ENCODE measurements around the gene PTPRD. TPM values are rescaled to one million over a fixed set of nuclear protein-coding genes. Genes with fewer than 3 reads are reported as not detected.

Gene PTPRD
- total and polyA plus RNA-seq, 2 of the 4 experiments (the other 2 are of a cell fraction), result 0.07 to 0.18 TPM

DNA sequence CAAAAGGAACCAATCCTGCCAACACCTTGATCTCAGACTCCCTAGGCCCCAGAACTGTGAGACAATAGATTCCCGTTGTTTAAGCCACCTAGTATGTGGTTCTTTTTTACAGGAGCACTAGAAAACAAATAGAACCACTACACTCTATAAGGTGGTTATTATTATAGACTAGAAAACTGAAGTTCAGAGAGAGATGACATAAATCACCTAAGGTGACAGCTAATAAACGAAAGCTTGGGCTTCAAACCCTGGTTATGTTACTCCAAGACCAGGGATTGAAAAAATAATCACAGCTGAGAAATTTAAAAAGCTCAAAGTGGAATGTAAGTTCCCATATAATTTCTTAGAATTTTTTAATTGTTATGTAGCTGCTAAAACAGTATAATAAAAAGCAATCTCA, 2097.1 kb downstream of the PTPRD start:
- Histone ChIP-seq H3K14ac (replicated peaks; ENCODE audit: low read depth, low read length) (no peak overlapping the region), H2AK9ac (replicated peaks; ENCODE audit: low read depth, low read length, poor library complexity) (no peak overlapping the region), H3K4me2 (ENCODE audit: low read depth, low read length) (no peak overlapping the region), H4K8ac (ENCODE audit: low read depth in 2 of 2, low read length in 2 of 2) (no peak overlapping the region), H2BK15ac (ENCODE audit: low read depth, low read length) (no peak overlapping the region), H3K36me3 (ENCODE audit: control insufficient read depth, insufficient read depth, low read length) (no peaks in the 10 kb centered on the region), H3K4ac (ENCODE audit: low read depth, low read length) (no peak overlapping the region), H2AK5ac (ENCODE audit: low read depth, low read length) (no peak overlapping the region), H2AFZ (replicated peaks; ENCODE audit: low read length, poor library complexity) (no peak overlapping the region), H2BK20ac (ENCODE audit: low read depth, low read length) (no peak overlapping the region), H3K4me1 (ENCODE audit: control insufficient read depth, insufficient read depth, low read length) (no peaks in the 10 kb centered on the region), H4K20me1 (ENCODE audit: insufficient read depth, low read length) (no peaks in the 10 kb centered on the region), H4K91ac (ENCODE audit: insufficient read depth, low read depth, low read length) (no peak overlapping the region), H3K56ac (ENCODE audit: extremely low read depth, insufficient read depth, low read length) (no peak overlapping the region), H3K4me3 (ENCODE audit: insufficient read depth, low read depth, low read length) (no peak overlapping the region), H3K23ac (ENCODE audit: low read depth, low read length) (no peak overlapping the region), H2BK5ac (ENCODE audit: low read depth, low read length, poor library complexity, severe bottlenecking) (no peak overlapping the region), H3K9me1 (ENCODE audit: insufficient read depth, low read length) (no peaks in the 10 kb centered on the region), H3K27me3 (ENCODE audit: control insufficient read depth, insufficient read depth, low read length) (no peaks in the 10 kb centered on the region), H3K27ac (ENCODE audit: insufficient read depth, low read length) (no peak overlapping the region), H3K9me3 (ENCODE audit: control insufficient read depth, insufficient read depth, low read length) (no peaks in the 10 kb centered on the region), H2BK120ac (ENCODE audit: low read depth, low read length) (no peak overlapping the region), H4K5ac (ENCODE audit: low read depth, low read length) (no peak overlapping the region), H3K9ac (ENCODE audit: low read depth, low read length) (no peak overlapping the region), H3K18ac (ENCODE audit: low read depth, low read length) (no peak overlapping the region), H3K79me1 (ENCODE audit: low read depth in 1 of 2, low read length in 2 of 2) (no peaks in the 10 kb centered on the region)
- ChIA-PET CTCF (no interaction called here), POLR2A (ENCODE audit: unreplicated experiment) (no interaction called here)
- dilution Hi-C loops (cut with HindIII; ENCODE audit: low sequenced_read_pairs, unreplicated experiment) (no loop called here), intact Hi-C loops (cut with micrococcal nuclease) (no loop called here), in situ Hi-C loops (cut with MboI; ENCODE audit: low sequenced_read_pairs) (no loop called here)
- ATAC-seq (ENCODE audit: low read depth) (no peak), DNase-seq (no peak)
- no TSS peak for BruUV-seq (replicated peaks)
- no CpG with 5 or more reads among the region's 2 CpGs for WGBS, 2 experiments (ENCODE audit: extremely low coverage in 2 of 2, insufficient read length in 1 of 2)
- no peak for TF ChIP-seq CHD1 (IDR thresholded peaks at IDR 0.05; ENCODE audit: low read depth, low read length)
